ENCODE results near the gene NPTXR.
A peak's percentile ranks its signal among the peaks of the same experiment; 100 is the strongest.

The NPTXR gene

GRCh38 chr22:38802671-38803121 lies 41.1 kb downstream of the NPTXR start:
- DNase-seq (ENCODE audit: insufficient read length, low spot score) (no peak), FAIRE-seq (no peak)

GRCh38 chr22:38799265-38800002 lies 44.4 kb downstream of the NPTXR start:
- FAIRE-seq (no peak), DNase-seq (ENCODE audit: insufficient read length, low spot score) (no peak)

- no peak for DNase-seq (ENCODE audit: insufficient read length, low spot score)
- FAIRE-seq = no peak
These were observed 45.3 kb downstream of the NPTXR start for GRCh38 chr22:38798496-38798895.

- FAIRE-seq (no peak), DNase-seq (ENCODE audit: insufficient read length, low spot score) (no peak)
These were observed 47.4 kb downstream of the NPTXR start for GRCh38 chr22:38796262-38796957.

GRCh38 chr22:38795569-38795968 lies 48.3 kb downstream of the NPTXR start:
- DNase-seq (ENCODE audit: insufficient read length, low spot score) = no peak
- no peak for FAIRE-seq

GRCh38 chr22:38793721-38794466 lies 49.9 kb downstream of the NPTXR start, which contains the start of gene DNAL4:
DNAL4 (minus strand) TSS chr22:38794143; CDS start chr22:38782731, 11,412 bp downstream.
- peak; percentile 93 for DNase-seq (ENCODE audit: insufficient read length, low spot score)

GRCh38 chr22:38793317-38793716 lies 50.5 kb downstream of the NPTXR start:
- no peak for FAIRE-seq
- no peak for DNase-seq (ENCODE audit: insufficient read length, low spot score)

More at GRCh38 chr22:38793721-38794466, 49.9 kb downstream of the NPTXR start, which contains the start of gene DNAL4:
- FAIRE-seq = peak; percentile 99

GRCh38 chr22:38792833-38793232 lies 51.0 kb downstream of the NPTXR start:
- DNase-seq (ENCODE audit: insufficient read length, low spot score) = no peak
- no peak for FAIRE-seq

- DNase-seq (ENCODE audit: insufficient read length, low spot score) = no peak
- FAIRE-seq = no peak
These were observed 54.2 kb downstream of the NPTXR start for GRCh38 chr22:38789606-38790005.

GRCh38 chr22:38788846-38789245 lies 55.0 kb downstream of the NPTXR start:
- DNase-seq (ENCODE audit: insufficient read length, low spot score) (no peak), FAIRE-seq (no peak)

GRCh38 chr22:38788021-38788816 lies 55.6 kb downstream of the NPTXR start:
- FAIRE-seq = no peak
- DNase-seq (ENCODE audit: insufficient read length, low spot score) = no peak

- FAIRE-seq (no peak), DNase-seq (ENCODE audit: insufficient read length, low spot score) (no peak)
These were observed 57.2 kb downstream of the NPTXR start for GRCh38 chr22:38786631-38787030.

- no peak for DNase-seq (ENCODE audit: insufficient read length, low spot score)
- FAIRE-seq = no peak
These were observed 59.0 kb downstream of the NPTXR start for GRCh38 chr22:38784856-38785255.

- FAIRE-seq (no peak), DNase-seq (ENCODE audit: insufficient read length, low spot score) (no peak)
These were observed 59.8 kb downstream of the NPTXR start for GRCh38 chr22:38784035-38784434.

- DNase-seq (ENCODE audit: insufficient read length, low spot score) (no peak), FAIRE-seq (no peak)
These were observed 60.7 kb downstream of the NPTXR start for GRCh38 chr22:38783095-38783615.

- DNase-seq (ENCODE audit: insufficient read length, low spot score) (no peak), FAIRE-seq (no peak)
These were observed 61.3 kb downstream of the NPTXR start for GRCh38 chr22:38782402-38783094.

GRCh38 chr22:38781033-38781432 lies 62.8 kb downstream of the NPTXR start:
- DNase-seq (ENCODE audit: insufficient read length, low spot score) = no peak
- FAIRE-seq = no peak

GRCh38 chr22:38777087-38777671 lies 66.6 kb downstream of the NPTXR start:
- DNase-seq (ENCODE audit: insufficient read length, low spot score) (no peak), FAIRE-seq (no peak)

GRCh38 chr22:38776086-38776485 lies 67.7 kb downstream of the NPTXR start:
- FAIRE-seq (no peak), DNase-seq (ENCODE audit: insufficient read length, low spot score) (no peak)
